AG20443 (cell line): ENCODE data around the gene CFB.
A peak's percentile ranks its signal among the peaks of the same experiment; 100 is the strongest.

ENCODE experiments used
- DNase-seq: peaks from one replicate; pipeline ENCODE4 v3.0.0; 2012; ENCODE audit warnings: low spot score, mixed read lengths

The CFB gene

GRCh38 chr6:31948753-31949413 is 3.0 kb downstream of the CFB start:
- peak; percentile 36 for DNase-seq

GRCh38 chr6:31949926-31950548 is 4.1 kb downstream of the CFB start:
- DNase-seq = no peak

- DNase-seq = peak; percentile 83
These were observed 6.4 kb downstream of the CFB start for GRCh38 chr6:31952140-31952805.

GRCh38 chr6:31952890-31953289 is 7.0 kb downstream of the CFB start:
- no peak for DNase-seq

- no peak for DNase-seq
These were observed 8.6 kb downstream of the CFB start for GRCh38 chr6:31954511-31954910.

GRCh38 chr6:31956796-31957195 is 10.9 kb downstream of the CFB start:
- DNase-seq = no peak

- DNase-seq = no peak
These were observed 12.5 kb downstream of the CFB start for GRCh38 chr6:31958412-31958740.

GRCh38 chr6:31958741-31959739 is 13.1 kb downstream of the CFB start, which contains the start of the genes NELFE and SKIC2:
NELFE (minus strand) TSS chr6:31958971; CDS start chr6:31958446, 525 bp downstream.
SKIC2 (plus strand) TSS chr6:31959175; CDS start chr6:31959193, 18 bp downstream.
- DNase-seq = peak; percentile 99

- no peak for DNase-seq
These were observed 15.7 kb downstream of the CFB start for GRCh38 chr6:31961616-31962015.

- DNase-seq = no peak
These were observed 18.0 kb downstream of the CFB start for GRCh38 chr6:31963921-31964320.

- no peak for DNase-seq
These were observed 19.8 kb downstream of the CFB start for GRCh38 chr6:31965700-31966099.

- DNase-seq = no peak
These were observed 20.6 kb downstream of the CFB start for GRCh38 chr6:31966506-31966905.

- DNase-seq = no peak
These were observed 21.4 kb downstream of the CFB start for GRCh38 chr6:31966997-31967925.

GRCh38 chr6:31967926-31968320 is 22.0 kb downstream of the CFB start:
- no peak for DNase-seq

GRCh38 chr6:31968326-31968725 is 22.4 kb downstream of the CFB start:
- DNase-seq = no peak

GRCh38 chr6:31968791-31969711 is 23.2 kb downstream of the CFB start:
- no peak for DNase-seq

GRCh38 chr6:31969712-31970603 is 24.1 kb downstream of the CFB start:
- DNase-seq = no peak

- DNase-seq = no peak
These were observed 24.8 kb downstream of the CFB start for GRCh38 chr6:31970604-31971271.
